Tibial nerve (tissue), 4 donors: Measurements from ENCODE around the gene CRISPLD2. TPM values are rescaled to one million over a fixed set of nuclear protein-coding genes. Genes with fewer than 3 reads are reported as not detected.

Experiments used
- DNase-seq, 2 donors: peaks; one replicate each; pipeline ENCODE4 v3.0.0-alpha.2; 2019; ENCODE audit warnings: low spot score in 2 of 2
- H3K27ac ChIP-seq, 4 donors: fragments of 200-600 bp; sonication (generic) in 3 of 4; one replicate each; pipeline ENCODE4 v1.5.1; 2017 to 2019; ENCODE audit warnings: mild to moderate bottlenecking in 1 of 4
- H3K27me3 ChIP-seq, 2 donors: fragments of 200-600 bp; sonication (generic) in 1 of 2; one replicate each; pipeline versions ENCODE4 v1.5.1 to v1.6.0; 2017 to 2019
- H3K36me3 ChIP-seq, 3 donors: fragments of 200-600 bp; sonication (generic); one replicate each; pipeline ENCODE4 v1.5.1; 2018 to 2019
- H3K4me1 ChIP-seq, 4 donors: fragments of 200-600 bp; sonication (generic) in 3 of 4; one replicate each; pipeline ENCODE4 v1.5.1; 2017 to 2019
- H3K4me3 ChIP-seq, 4 donors: fragments of 200-600 bp; sonication (generic) in 3 of 4; one replicate each; pipeline ENCODE4 v1.5.1; 2017 to 2019; ENCODE audit warnings: mild to moderate bottlenecking in 1 of 4, moderate library complexity in 1 of 4
- H3K9me3 ChIP-seq, 4 donors: fragments of 200-600 bp; sonication (generic) in 3 of 4; one replicate each; pipeline ENCODE4 v1.5.1; 2017 to 2019
- EP300 ChIP-seq, 2 donors: sonication (generic); formaldehyde crosslinking; IDR thresholded peaks; one replicate each; pipeline ENCODE4 v1.6.1; 2017; ENCODE audit warnings: antibody characterized with exemption in 2 of 2, mild to moderate bottlenecking in 1 of 2
- POLR2A ChIP-seq, 2 donors: fragments of 450-650 bp; IDR thresholded peaks; one replicate each; pipeline ENCODE4 v1.6.1; 2017; ENCODE audit warnings: antibody characterized with exemption in 2 of 2, mild to moderate bottlenecking in 2 of 2, moderate library complexity in 2 of 2
- WGBS, 2 donors: methylation state at CpG; one replicate each; pipeline ENCODE4 v1.1.5; 2018; 5-methylcytosine and 5-hydroxymethylcytosine counted together
- total RNA-seq, 4 donors: library from RNA; depleted of rRNA; stranded (reverse); fragments of >200 nt; gene quantifications; one replicate each; pipeline ENCODE4 v1.1.0, GENCODE V29; 2016
- TF ChIP-seq, protein P1 (sequence below), 5 experiments: fragments of 200-600 bp in 3 of 5; fragments of 450-650 bp in 2 of 5; sonication (generic) in 3 of 5; IDR thresholded peaks; one replicate each; pipeline ENCODE4 v1.5.1; 2016 to 2019; ENCODE audit warnings: antibody characterized with exemption in 5 of 5, mild to moderate bottlenecking in 3 of 5, moderate library complexity in 2 of 5

The CRISPLD2 gene
- total RNA-seq, 4 donors from 2014 or later = 136 to 232 (median 207) TPM

DNA sequence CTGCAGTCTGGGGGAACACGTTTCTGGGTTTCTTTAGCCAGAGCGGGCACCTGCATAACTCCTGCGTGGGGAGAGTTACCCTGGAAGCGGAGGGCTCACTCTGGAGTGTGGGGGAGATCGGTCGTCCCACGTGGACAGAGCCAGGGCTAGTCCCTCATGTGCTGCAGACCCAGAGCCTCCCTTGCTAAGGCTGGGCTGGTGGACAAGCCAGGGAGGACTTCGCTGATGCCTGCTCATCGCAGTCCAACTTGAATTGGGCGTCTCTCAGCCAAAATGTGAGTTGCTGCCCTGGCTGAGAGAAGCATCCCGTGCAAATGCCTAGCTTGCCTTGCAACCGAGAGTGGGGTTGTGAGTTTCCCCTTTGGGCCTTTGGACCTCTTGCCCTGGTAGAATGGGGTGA lies 986 bp downstream of the CRISPLD2 start:
- no peak for DNase-seq
- H3K27ac ChIP-seq = peak overlapping the region; percentile 58 to 92 (median 74)
- peak overlapping the region; percentile 43 to 63 (median 58) for H3K4me3 ChIP-seq
- TF ChIP-seq EP300 (IDR thresholded peaks at IDR 0.05) = no peak
- TF ChIP-seq, protein P1, sequence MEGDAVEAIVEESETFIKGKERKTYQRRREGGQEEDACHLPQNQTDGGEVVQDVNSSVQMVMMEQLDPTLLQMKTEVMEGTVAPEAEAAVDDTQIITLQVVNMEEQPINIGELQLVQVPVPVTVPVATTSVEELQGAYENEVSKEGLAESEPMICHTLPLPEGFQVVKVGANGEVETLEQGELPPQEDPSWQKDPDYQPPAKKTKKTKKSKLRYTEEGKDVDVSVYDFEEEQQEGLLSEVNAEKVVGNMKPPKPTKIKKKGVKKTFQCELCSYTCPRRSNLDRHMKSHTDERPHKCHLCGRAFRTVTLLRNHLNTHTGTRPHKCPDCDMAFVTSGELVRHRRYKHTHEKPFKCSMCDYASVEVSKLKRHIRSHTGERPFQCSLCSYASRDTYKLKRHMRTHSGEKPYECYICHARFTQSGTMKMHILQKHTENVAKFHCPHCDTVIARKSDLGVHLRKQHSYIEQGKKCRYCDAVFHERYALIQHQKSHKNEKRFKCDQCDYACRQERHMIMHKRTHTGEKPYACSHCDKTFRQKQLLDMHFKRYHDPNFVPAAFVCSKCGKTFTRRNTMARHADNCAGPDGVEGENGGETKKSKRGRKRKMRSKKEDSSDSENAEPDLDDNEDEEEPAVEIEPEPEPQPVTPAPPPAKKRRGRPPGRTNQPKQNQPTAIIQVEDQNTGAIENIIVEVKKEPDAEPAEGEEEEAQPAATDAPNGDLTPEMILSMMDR (IDR thresholded peaks at IDR 0.05) = no peak
- TF ChIP-seq POLR2A (IDR thresholded peaks at IDR 0.05) = no peak
- no peaks in the 10 kb centered on the region for H3K36me3 ChIP-seq
- H3K4me1 ChIP-seq = peaks cover 0 to 49% (median 16%) of the 10 kb centered on the region in 4 donors
- H3K27me3 ChIP-seq = no peaks in the 10 kb centered on the region
- WGBS, 2 donors = 20 to 45% methylated on average over 1 to 12 of the region's 12 CpGs
- no peaks in the 10 kb centered on the region for H3K9me3 ChIP-seq

- H3K27me3 ChIP-seq = no peaks in the 10 kb centered on the region
- TF ChIP-seq EP300 (IDR thresholded peaks at IDR 0.05) (no peak), POLR2A (IDR thresholded peaks at IDR 0.05) (no peak)
- TF ChIP-seq, protein P1 (IDR thresholded peaks at IDR 0.05) = no peak
- peak overlapping the region; percentile 64 to 92 (median 84) for H3K27ac ChIP-seq
- peak overlapping the region; percentile 43 to 63 (median 58) for H3K4me3 ChIP-seq
- H3K4me1 ChIP-seq = peaks cover 0 to 52% (median 17%) of the 10 kb centered on the region in 4 donors
- H3K36me3 ChIP-seq = no peaks in the 10 kb centered on the region
- no peak for DNase-seq
- WGBS, 2 donors = 68 to 83% methylated on average over 8 to 9 of the region's 9 CpGs
- H3K9me3 ChIP-seq = no peaks in the 10 kb centered on the region
Measured at GRCh38 chr16:84821179-84821578, 1.4 kb downstream of the CRISPLD2 start.

GRCh38 chr16:84821728-84822689 lies 2.2 kb downstream of the CRISPLD2 start:
- H3K4me3 ChIP-seq = peak overlapping the region in 3 of 4 donors; percentile 43 to 63 (median 60)
- peaks cover 0 to 60% (median 19%) of the 10 kb centered on the region in 4 donors for H3K4me1 ChIP-seq
- 37 to 45% methylated on average over 12 to 13 of the region's 13 CpGs for WGBS, 2 donors

GRCh38 chr16:84822990-84823389 lies 3.2 kb downstream of the CRISPLD2 start:
- H3K4me3 ChIP-seq = peak overlapping the region in 2 of 4 donors; percentile 7 to 60

More at GRCh38 chr16:84821728-84822689, 2.2 kb downstream of the CRISPLD2 start:
- Histone ChIP-seq H3K27me3 (no peaks in the 10 kb centered on the region), H3K36me3 (no peaks in the 10 kb centered on the region), H3K9me3 (no peaks in the 10 kb centered on the region), H3K27ac (peak overlapping the region; percentile 64 to 92 (median 84))
- peak in 1 of 2 donors; percentile 34 for TF ChIP-seq POLR2A (IDR thresholded peaks at IDR 0.05)
- peak; percentile 51 to 78 for TF ChIP-seq EP300 (IDR thresholded peaks at IDR 0.05)
- TF ChIP-seq, protein P1 (IDR thresholded peaks at IDR 0.05) = no peak
- DNase-seq = no peak

More at GRCh38 chr16:84822990-84823389, 3.2 kb downstream of the CRISPLD2 start:
- Histone ChIP-seq H3K9me3 (no peaks in the 10 kb centered on the region), H3K4me1 (peaks cover 0 to 70% (median 21%) of the 10 kb centered on the region in 4 donors), H3K27me3 (no peaks in the 10 kb centered on the region), H3K36me3 (no peaks in the 10 kb centered on the region), H3K27ac (peak overlapping the region; percentile 28 to 92 (median 84))
- no peak for TF ChIP-seq EP300 (IDR thresholded peaks at IDR 0.05)
- no peak for TF ChIP-seq POLR2A (IDR thresholded peaks at IDR 0.05)
- TF ChIP-seq, protein P1 (IDR thresholded peaks at IDR 0.05) = no peak
- 84 to 91% methylated on average over 6 of the region's 6 CpGs for WGBS, 2 donors
- no peak for DNase-seq
